KOPT-K1 (cell line): Measurements from ENCODE around the gene CREBRF.

Source experiments
- H3K27ac ChIP-seq: fragments of 200-600 bp; sonication (generic); 2 replicates; pipeline ENCODE4 v1.5.1; 2016; ENCODE audit warnings: antibody characterized with exemption, mild to moderate bottlenecking, low read depth, low read length; ENCODE audit not compliant: poor library complexity, severe bottlenecking
- H3K36me3 ChIP-seq: fragments of 200-600 bp; sonication (generic); 2 replicates; pipeline ENCODE4 v1.5.1; 2017; ENCODE audit warnings: antibody characterized with exemption, mild to moderate bottlenecking, low read length, moderate library complexity; ENCODE audit not compliant: insufficient read depth
- H3K9me3 ChIP-seq: fragments of 200-600 bp; sonication (generic); 2 replicates; pipeline ENCODE4 v1.5.1; 2017; ENCODE audit warnings: antibody characterized with exemption, low read length, mild to moderate bottlenecking; ENCODE audit not compliant: insufficient read depth, poor library complexity, severe bottlenecking

The CREBRF gene

DNA sequence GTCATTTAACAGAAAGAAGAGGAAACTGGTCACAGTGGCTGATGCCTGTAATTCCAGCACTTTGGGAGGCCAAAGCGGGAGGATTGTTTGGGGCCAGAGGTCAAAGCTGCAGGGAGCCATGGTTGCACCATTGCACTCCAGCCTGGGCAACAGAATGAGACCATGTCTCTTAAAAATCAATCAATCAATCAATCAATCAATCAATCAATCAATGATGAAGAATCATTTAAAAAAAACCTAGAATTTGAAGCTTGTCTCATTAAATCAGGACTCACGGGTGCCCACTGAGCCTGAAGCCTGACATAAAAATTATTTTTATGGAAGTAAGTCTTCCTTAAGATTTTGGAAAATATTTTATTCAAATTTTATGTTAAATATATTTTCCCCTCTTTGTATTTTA, 132.1 kb downstream of the CREBRF start:
- no peaks in the 10 kb centered on the region for H3K9me3 ChIP-seq
- no peak overlapping the region for H3K27ac ChIP-seq
- H3K36me3 ChIP-seq = no peaks in the 10 kb centered on the region
